Body of pancreas (tissue), 4 donors: ENCODE results near the gene CD52.

Experiments
- CTCF ChIP-seq, 7 experiments: fragments of 450-650 bp in 4 of 7; fragments of 200-600 bp in 3 of 7; sonication (generic) in 3 of 7; IDR thresholded peaks; one replicate each; pipeline ENCODE4 v1.5.1; 2016 to 2019; ENCODE audit warnings: antibody characterized with exemption in 7 of 7
- POLR2A ChIP-seq, 3 donors: fragments of 450-650 bp; IDR thresholded peaks; one replicate each; pipeline ENCODE4 v1.6.1; 2016; ENCODE audit warnings: antibody characterized with exemption in 3 of 3, mild to moderate bottlenecking in 2 of 3

GRCh38 chr1:26293911-26294463 is 23.8 kb upstream of the CD52 start:
- TF ChIP-seq CTCF (IDR thresholded peaks at IDR 0.05), result no peak
- no peak for TF ChIP-seq POLR2A (IDR thresholded peaks at IDR 0.05)
